IPS DF 6.9 (cell line): ENCODE results near the gene ANKRD17.

Experiments used
- DNase-seq: peaks from one replicate; pipeline ENCODE4 v3.0.0-alpha.2; 2013; ENCODE audit warnings: low read depth, low spot score
- H3K27ac ChIP-seq: one replicate; pipeline ENCODE4 v1.5.1; 2013; ENCODE audit warnings: low read length, control low read depth
- H3K27me3 ChIP-seq: 2 replicates; pipeline ENCODE4 v1.6.1; 2013; ENCODE audit warnings: mild to moderate bottlenecking, low read length; ENCODE audit not compliant: control insufficient read depth, insufficient read depth
- H3K36me3 ChIP-seq: 2 replicates; pipeline ENCODE4 v1.6.1; 2013; ENCODE audit warnings: low read length; ENCODE audit not compliant: control insufficient read depth, insufficient read depth
- H3K4me1 ChIP-seq: 2 replicates; pipeline ENCODE4 v1.6.1; 2013; ENCODE audit warnings: low read length; ENCODE audit not compliant: control insufficient read depth, insufficient read depth
- H3K4me3 ChIP-seq: 2 replicates; pipeline ENCODE4 v1.5.1; 2013; ENCODE audit warnings: mild to moderate bottlenecking, low read length
- H3K9me3 ChIP-seq: 2 replicates; pipeline ENCODE4 v1.6.1; 2013; ENCODE audit warnings: low read length, inconsistent platforms; ENCODE audit not compliant: control insufficient read depth, insufficient read depth
- WGBS: extraction: QIAGEN DNeasy Blood & Tissue Kit; methylation state at CpG from one replicate; pipeline ENCODE4 v1.1.7; 2013; ENCODE audit warnings: mixed read lengths, missing lambda C conversion rate; ENCODE audit not compliant: insufficient read length, insufficient coverage; 5-methylcytosine and 5-hydroxymethylcytosine counted together

Gene ANKRD17

GRCh38 chr4:73092868-73093267 is 165.7 kb downstream of the ANKRD17 start:
- WGBS = no CpG with 5 or more reads among the region's 1 CpG
- no peaks in the 10 kb centered on the region for H3K27me3 ChIP-seq
- no peaks in the 10 kb centered on the region for H3K4me1 ChIP-seq
- H3K4me3 ChIP-seq = no peak overlapping the region
- H3K27ac ChIP-seq = no peak overlapping the region
- H3K9me3 ChIP-seq = no peaks in the 10 kb centered on the region
- peaks cover 14% of the 10 kb centered on the region; the same call in 1 of the 2 replicates for H3K36me3 ChIP-seq
- no peak for DNase-seq

- peaks cover 14% of the 10 kb centered on the region; the same call in 1 of the 2 replicates for H3K36me3 ChIP-seq
- H3K27ac ChIP-seq = no peak overlapping the region
- H3K27me3 ChIP-seq = no peaks in the 10 kb centered on the region
- H3K9me3 ChIP-seq = no peaks in the 10 kb centered on the region
- H3K4me1 ChIP-seq = no peaks in the 10 kb centered on the region
- WGBS = no CpG with 5 or more reads among the region's 1 CpG
- H3K4me3 ChIP-seq = no peak overlapping the region
- DNase-seq = no peak
These were observed 167.9 kb downstream of the ANKRD17 start for GRCh38 chr4:73090738-73091137.

- Histone ChIP-seq H3K36me3 (peaks cover 14% of the 10 kb centered on the region; the same call in 1 of the 2 replicates), H3K27me3 (no peaks in the 10 kb centered on the region), H3K9me3 (no peaks in the 10 kb centered on the region), H3K4me1 (no peaks in the 10 kb centered on the region), H3K4me3 (no peak overlapping the region), H3K27ac (no peak overlapping the region)
- no peak for DNase-seq
These were observed 170.7 kb downstream of the ANKRD17 start for GRCh38 chr4:73087871-73088270.

DNA sequence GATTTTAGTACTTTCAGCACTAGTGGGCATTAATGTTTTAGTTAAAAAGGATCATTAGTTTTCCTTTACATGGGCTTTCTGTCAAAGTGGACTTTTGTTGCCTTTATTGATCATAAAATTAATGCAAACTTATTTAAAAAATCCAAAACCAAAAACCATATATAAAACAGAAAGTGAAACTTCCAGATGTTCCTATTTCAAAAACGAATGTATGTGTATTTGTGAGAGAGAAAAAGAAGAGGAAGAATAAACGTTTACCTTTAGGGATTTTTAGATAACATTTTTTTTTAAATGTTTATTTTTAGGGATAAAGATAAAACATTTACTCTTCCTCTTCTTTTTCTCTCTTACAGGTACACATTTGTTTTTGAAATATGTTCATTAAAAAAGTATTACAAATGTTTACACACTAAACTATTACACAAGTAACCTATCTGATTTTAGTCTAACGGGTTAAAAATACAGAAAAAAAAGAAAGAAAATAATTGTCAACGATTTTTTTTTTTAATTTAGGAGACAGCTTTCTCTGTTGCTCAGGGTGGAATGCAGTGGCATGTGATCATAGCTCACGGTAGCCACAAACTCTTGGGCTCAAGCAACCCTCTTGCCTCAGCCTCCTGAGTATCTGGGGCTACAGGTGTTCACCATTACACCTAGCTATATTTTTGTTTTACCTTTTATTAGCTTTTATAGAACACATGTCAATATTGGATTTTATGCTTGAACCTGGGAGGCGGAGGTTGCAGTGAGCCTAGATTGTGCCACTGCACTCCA is 172.3 kb downstream of the ANKRD17 start:
- H3K9me3 ChIP-seq = no peaks in the 10 kb centered on the region
- DNase-seq = no peak
- H3K4me3 ChIP-seq = no peak overlapping the region
- H3K27me3 ChIP-seq = no peaks in the 10 kb centered on the region
- H3K27ac ChIP-seq = no peak overlapping the region
- peaks cover 7% of the 10 kb centered on the region; the same call in 1 of the 2 replicates for H3K36me3 ChIP-seq
- H3K4me1 ChIP-seq = no peaks in the 10 kb centered on the region
- 100% methylated on average over 1 of the region's 6 CpGs for WGBS

DNA sequence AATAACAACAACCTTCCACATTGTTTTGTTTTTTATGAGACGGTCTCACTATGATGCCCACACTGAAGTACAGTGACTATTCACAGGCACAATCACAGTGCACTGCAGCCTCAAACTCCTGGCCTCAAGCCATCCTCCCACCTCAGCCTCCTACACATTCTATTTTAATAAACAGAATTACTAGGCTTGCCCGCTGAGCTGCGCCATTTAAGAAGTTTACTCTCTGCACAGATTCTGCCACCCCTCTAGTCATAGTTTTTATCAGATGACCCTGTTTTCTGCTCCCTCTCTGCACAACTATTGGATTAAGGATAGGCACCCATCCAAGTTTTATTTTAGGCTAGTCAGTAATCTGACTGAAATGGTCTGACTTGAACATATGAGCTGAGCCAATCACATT is 177.8 kb downstream of the ANKRD17 start:
- no peak for DNase-seq
- Histone ChIP-seq H3K36me3 (peaks cover 6% of the 10 kb centered on the region; the same call in 1 of the 2 replicates), H3K4me3 (no peak overlapping the region), H3K9me3 (no peaks in the 10 kb centered on the region), H3K4me1 (no peaks in the 10 kb centered on the region), H3K27me3 (no peaks in the 10 kb centered on the region), H3K27ac (no peak overlapping the region)
- WGBS = no CpG with 5 or more reads among the region's 3 CpGs

- Histone ChIP-seq H3K27me3 (no peaks in the 10 kb centered on the region), H3K9me3 (no peaks in the 10 kb centered on the region), H3K27ac (no peak overlapping the region), H3K4me3 (no peak overlapping the region), H3K36me3 (peaks cover 6% of the 10 kb centered on the region; the same call in 1 of the 2 replicates), H3K4me1 (no peaks in the 10 kb centered on the region)
- DNase-seq = no peak
- WGBS = no CpG with 5 or more reads among the region's 3 CpGs
These were observed 182.8 kb downstream of the ANKRD17 start for GRCh38 chr4:73075832-73076231.

- H3K27me3 ChIP-seq = no peaks in the 10 kb centered on the region
- H3K9me3 ChIP-seq = no peaks in the 10 kb centered on the region
- no CpG with 5 or more reads among the region's 9 CpGs for WGBS
- peak overlapping the region; percentile 84; the same call in 1 of the 2 replicates for H3K4me3 ChIP-seq
- no peaks in the 10 kb centered on the region for H3K4me1 ChIP-seq
- no peak for DNase-seq
- no peaks in the 10 kb centered on the region for H3K36me3 ChIP-seq
- no peak overlapping the region for H3K27ac ChIP-seq
These were observed 188.6 kb downstream of the ANKRD17 start for GRCh38 chr4:73070074-73070390.

GRCh38 chr4:73069338-73070073 is 189.1 kb downstream of the ANKRD17 start, which contains the start of gene COX18:
Gene COX18 (minus strand): TSS chr4:73069716. CDS start chr4:73069649, 67 bp downstream.
- H3K4me3 ChIP-seq = peak within 1 kb of the TSS; percentile 84
- no CpG with 5 or more reads among the region's 62 CpGs for WGBS

DNA sequence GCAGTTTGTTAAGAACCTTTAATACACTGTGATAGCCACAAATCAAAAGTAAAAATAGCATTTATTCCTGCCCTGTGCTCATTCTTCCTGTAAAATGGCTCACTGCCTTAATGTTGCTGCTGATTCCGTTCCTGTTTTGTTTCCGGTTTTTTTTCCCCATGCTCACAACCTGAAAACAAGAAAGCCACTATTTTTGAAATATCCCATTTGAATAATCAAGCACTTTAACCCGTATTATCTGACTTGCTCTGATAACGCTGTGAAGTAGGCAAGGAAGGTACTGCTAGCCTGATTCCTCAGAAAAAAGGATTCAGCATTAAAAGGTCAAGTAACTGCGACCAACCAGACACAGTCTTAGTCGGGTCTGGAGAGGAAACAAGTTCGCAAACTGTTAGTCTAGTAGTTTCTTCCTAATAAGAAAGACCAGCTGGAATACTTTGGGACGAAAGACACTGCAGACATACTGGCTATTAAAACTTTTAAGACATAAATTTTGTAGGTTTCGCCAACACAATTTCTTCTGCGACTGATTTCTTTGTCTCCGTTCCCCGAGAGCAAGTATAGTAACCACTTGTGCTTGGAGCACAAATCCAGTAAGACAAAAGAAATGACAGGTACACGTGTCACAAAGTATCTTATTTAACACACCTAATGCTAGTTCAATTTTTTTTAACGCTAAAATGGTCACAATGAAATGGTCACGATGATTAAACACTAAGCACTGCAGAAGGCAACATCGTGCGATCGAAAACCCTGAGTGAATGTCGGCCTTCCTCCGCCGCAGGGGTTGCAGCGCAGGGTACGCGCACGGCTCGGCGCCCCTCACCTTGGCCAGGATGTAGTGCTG is 189.9 kb downstream of the ANKRD17 start:
- H3K4me3 ChIP-seq = peak overlapping the region; percentile 84
- DNase-seq = no peak
- H3K9me3 ChIP-seq = no peaks in the 10 kb centered on the region
- no peaks in the 10 kb centered on the region for H3K36me3 ChIP-seq
- H3K27me3 ChIP-seq = no peaks in the 10 kb centered on the region
- no peak overlapping the region for H3K27ac ChIP-seq
- no CpG with 5 or more reads among the region's 27 CpGs for WGBS
- H3K4me1 ChIP-seq = no peaks in the 10 kb centered on the region

More at GRCh38 chr4:73069338-73070073, 189.1 kb downstream of the ANKRD17 start, which contains the start of gene COX18:
- no peaks in the 10 kb centered on the region for H3K4me1 ChIP-seq
- no peaks in the 10 kb centered on the region for H3K9me3 ChIP-seq
- DNase-seq = peak; percentile 88
- H3K27ac ChIP-seq = no peak within 1 kb of the TSS
- no peaks in the 10 kb centered on the region for H3K27me3 ChIP-seq
- H3K36me3 ChIP-seq = no peaks in the 10 kb centered on the region

- Histone ChIP-seq H3K9me3 (no peaks in the 10 kb centered on the region), H3K27me3 (no peaks in the 10 kb centered on the region), H3K4me3 (no peak overlapping the region), H3K36me3 (no peaks in the 10 kb centered on the region), H3K27ac (no peak overlapping the region), H3K4me1 (no peaks in the 10 kb centered on the region)
- no CpG with 5 or more reads among the region's 4 CpGs for WGBS
- DNase-seq = no peak
These were observed 190.6 kb downstream of the ANKRD17 start for GRCh38 chr4:73067971-73068394.
